ENCODE results near the gene TMEM86B.

The TMEM86B gene

DNA sequence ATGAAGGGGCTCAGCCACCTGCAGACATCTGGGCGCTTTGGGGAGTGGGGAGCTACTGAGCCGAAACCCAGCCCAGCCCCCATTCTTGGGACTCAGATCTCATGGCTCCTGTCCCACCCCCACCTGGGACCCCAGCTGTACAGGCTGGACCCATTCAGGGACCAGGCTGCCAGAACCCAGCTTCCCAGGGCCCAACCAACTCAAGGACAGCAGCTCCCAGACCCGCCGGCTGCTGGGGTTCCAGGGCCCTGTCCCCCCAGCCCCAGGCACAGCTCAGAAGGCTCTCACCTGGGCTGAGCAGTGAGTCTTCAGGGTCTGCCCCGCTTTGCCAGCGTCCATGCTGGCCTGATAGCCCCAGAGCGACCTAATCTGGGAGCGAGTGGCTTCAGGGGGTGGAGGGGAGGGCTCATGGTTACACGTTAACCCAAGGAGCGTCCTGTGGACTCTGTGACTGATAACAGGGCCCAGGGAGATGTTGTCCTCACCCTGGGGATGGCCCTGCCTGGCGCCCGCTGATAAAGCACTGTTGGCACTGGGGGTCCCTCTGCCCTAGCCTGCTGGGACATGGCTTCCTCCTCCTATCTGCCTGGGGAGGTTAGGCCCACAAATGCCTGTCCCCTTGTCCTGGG lies at the start of gene TMEM86B:
Gene TMEM86B, minus strand, starts transcription at position 361 of the 629 bp plus-strand sequence. Its CDS starts 22 bp downstream, at position 339.
- no peak for DNase-seq

DNA sequence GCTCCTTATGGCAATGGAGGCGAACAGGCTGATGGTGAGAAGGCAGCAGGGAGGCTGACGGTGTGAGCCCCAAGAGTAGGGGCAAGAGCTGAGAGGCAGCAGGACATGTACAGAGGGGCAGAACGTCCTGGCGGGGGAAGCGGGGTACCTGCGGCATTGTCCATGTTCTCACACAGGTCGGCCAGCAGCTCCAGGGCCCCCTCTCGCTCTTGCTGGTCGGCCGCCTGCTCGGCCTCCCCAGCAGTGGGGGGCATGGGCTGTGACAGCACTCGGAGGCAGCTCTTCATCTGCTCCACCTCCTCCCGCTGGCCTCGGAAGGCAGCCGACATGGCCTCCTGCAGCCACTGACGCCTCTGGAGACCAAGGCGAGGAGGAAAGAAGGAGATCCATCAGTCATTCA lies 48.9 kb upstream of the TMEM86B start:
- no peak for DNase-seq

GRCh38 chr19:55276720-55277430 lies 48.3 kb upstream of the TMEM86B start:
- DNase-seq = no peak

DNA sequence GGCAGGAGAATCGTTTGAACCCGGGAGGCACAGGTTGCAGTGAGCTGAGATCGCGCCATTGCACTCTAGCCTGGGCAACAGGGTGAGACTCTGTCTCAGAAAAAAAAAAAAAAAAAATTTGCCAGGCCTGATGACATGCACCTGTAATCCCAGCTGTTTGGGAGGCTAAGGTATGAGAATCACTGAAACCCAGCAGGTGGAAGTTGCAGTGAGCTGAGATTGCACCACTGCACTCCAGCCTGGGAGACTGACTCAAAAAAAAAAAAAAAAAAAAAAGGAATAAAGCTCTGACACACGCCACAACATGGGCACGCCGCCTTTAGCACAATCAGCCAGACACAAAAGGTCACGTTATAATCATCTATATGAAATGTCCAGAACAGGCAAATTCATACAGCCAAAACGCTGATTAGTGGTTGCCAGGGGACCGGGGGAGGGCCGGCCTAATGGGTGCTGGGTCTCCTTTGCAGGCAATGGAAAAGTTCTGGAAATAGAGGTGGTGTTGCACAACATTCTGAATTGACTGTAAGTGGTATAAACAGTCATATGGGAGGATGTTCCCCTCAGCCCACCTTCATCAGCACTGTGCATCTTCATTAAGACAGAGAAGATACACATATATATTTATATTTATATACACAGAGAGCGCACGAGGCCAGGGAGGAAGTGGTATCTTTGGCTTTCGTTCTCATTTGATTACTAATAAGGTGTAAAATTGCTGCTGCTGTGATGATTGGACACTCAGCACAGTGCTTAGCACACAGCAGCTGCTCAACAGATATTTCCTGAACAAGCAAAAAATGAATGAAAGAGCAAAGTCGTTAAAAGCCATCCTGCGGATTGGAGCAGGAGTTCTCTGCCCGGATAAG lies 47.5 kb upstream of the TMEM86B start:
- DNase-seq = no peak

DNA sequence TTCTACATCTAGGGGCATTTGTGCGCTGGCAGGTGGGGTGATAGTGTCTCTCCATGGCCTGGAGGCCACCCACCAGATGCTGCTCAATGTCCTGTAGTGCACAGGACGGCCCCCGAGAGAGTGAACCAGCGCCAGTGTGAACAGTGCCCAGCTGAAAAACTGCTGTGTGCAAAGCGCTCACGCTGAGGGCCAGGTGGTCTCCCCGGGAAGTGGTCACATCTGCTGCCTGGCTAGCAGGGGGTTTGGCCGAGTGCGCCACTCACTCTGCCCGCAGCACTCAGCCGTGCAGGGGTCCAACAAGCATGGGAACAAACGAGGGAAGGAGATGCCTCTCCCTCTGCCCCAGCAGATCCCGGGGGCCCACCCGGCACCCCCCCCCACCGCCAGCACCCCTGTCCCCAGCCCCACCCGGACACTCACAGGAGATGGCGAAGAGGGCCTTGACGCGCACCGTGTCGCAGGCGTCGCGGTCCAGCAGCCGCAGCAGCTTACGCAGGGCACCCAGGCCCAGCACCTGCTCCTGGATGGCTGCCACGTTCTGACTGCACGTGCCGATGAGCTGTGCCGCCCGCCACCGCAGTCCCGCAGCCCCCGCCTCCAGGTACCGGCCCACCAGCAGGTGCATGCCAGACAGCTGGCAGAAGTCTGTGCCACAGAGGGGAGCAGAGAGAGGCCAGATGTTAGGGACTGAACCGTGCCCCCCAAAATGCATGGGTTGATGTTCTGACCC lies 45.6 kb upstream of the TMEM86B start:
- no peak for DNase-seq

DNA sequence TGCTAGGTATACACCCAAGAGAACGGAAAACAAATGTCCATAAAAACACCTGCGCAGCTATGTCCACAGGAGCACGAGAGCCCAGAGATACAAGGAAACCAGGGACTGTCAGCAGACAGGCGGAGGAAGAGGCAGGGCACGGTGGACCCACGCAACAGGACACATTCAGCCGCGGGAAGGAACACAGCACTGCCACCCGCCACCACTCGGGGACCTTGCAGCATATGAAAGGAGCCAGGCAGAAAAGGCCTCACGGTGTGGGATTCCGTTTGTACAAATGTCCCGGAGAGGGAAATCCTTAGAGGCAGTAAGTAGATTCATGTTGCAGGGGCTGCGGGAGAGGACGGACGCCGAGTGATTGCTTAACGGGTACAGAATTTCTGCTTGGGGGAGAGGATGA lies 43.6 kb upstream of the TMEM86B start:
- DNase-seq = no peak

DNA sequence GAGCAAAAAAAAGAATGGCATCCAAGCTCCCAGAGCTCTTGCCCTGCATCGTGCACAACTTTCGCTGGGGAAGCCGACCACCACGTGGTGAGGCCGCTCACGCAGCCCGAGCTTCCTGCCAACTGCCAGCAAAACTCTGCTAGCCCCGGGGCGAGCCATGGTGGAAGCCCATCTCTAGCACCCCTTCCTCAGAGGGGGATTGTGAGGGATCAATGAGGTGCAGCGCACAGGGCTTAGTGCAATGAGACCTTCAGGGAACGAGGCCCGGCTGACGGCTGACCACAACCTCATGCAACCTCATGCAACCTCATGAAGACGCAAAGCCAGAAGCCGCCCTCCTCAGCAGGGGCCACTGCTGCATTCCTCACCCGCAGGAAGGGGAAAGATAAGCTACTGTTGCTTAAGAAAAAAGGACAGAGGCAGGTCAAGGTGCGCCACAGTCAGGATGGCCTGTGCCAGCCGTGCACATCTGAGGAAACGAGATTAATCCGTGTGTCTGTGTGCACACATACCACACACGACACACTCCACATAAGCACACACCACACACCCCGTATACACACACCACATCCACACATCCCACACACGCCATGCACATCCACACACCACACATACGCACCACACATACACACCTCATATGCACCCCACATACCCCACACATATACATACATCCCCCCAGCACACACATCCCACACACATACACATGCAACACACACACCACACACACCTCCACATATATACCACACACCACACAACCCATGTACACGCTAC lies 41.8 kb upstream of the TMEM86B start:
- DNase-seq = no peak

DNA sequence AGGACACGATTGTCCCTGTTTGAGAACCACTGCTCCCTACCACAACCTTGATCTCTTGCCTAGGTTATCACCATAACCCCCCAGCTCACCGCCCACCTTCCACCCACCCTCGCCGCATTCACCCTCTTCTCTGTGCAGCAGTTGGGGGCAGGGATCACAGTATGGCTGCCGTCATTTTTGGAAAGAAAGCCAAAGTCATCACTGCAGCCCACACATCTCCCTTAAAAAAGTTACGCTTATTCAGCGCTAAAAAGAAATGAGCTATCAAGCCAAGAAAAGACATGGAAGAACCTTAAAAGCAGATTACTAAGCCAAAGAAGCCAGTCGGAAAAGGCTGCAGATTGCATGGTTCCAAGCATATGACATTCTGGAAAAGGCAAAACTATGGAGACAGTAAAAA lies 40.7 kb upstream of the TMEM86B start:
- DNase-seq = no peak

- no peak for DNase-seq
Observed at GRCh38 chr19:55266840-55267239, 38.3 kb upstream of the TMEM86B start.

GRCh38 chr19:55266404-55266803 lies 37.8 kb upstream of the TMEM86B start:
- DNase-seq = no peak

DNA sequence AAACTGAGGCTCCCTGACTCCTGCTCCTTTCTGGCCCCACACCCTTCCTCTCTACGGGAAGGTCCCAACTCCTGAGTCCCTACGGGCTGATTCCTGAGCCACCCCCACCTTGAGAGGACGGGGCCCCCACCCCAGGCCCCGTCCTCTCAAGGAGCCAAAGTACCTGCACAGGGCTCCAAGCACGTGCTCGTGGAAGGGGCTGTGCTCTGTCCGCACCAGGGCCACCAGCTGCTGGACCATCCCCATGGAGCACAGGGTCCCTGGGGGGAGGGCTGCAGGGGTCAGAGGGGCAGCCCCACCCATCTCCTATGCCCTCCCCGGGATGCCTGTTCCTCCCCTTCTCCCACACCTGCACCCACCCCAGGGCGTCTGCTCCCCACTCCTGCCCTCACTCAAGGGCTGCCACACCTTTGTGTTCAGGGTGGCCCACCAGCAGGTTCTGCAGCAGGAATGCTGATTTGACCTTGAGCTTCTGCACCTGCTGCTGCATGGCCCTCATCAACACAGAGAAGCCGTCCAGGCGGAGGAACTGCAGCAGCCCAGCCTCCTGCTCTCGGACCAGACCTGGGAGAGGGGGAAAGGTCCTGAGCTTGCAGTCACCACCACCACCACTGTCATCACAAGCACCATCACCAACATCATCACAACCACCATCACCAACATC lies 37.3 kb upstream of the TMEM86B start:
- no peak for DNase-seq

DNA sequence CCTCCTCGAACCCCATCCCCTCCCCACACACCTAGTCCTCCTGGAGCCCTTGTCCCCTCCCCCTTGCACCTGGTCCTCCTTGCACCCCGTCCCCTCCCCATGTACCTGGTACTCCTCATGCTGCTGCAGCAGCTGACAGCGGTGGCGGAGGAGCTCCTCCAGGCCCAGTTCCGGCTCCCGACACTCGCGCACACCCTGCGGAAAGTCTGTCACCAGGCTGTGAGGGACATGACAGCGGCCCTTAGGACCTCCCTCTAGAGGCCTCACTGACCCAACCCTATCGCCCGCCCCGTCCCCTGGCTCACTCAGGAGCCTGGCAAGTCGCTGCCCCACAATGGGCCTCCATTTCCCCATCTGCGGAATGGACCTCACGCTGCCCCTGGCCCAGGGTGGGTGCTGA lies 36.6 kb upstream of the TMEM86B start:
- DNase-seq = no peak

DNA sequence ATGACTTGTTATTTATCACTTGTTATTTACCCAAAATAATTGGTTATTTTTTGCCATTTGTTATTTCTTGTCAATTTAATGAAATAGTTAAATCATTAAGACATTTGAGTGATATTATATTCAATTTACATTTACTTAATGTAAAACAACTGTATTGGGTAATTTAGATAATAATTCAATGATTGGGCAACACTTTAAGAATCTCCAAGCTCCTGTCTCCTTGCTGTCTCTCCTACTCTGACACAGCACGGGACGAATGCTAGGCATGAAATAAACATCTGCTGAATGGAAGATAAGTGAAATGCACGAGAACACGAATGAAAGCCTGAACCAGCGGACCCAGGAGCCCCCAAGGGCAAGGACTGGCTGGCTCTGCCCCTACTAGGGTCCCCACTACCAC lies 36.0 kb upstream of the TMEM86B start:
- DNase-seq = no peak

DNA sequence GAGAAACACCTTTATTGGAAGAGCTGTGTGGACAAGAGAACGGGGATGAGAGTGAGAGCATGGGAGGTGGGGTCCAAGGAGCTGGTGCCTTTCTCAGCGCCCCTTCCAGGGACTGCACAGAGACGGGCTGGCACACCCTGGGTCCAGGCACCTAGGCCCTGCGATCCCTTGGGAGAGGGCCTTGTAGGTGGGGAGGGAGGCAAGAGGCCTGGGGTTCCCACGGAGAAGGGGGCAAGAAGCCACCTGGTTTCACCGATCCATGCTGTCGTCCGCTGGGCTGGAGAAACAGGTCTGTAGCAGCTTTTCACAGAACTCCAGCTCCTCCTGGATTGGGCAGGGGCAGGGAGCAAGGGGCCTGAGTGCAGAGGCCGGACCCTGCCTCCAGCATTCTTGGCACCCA lies 33.8 kb upstream of the TMEM86B start:
- no peak for DNase-seq

DNA sequence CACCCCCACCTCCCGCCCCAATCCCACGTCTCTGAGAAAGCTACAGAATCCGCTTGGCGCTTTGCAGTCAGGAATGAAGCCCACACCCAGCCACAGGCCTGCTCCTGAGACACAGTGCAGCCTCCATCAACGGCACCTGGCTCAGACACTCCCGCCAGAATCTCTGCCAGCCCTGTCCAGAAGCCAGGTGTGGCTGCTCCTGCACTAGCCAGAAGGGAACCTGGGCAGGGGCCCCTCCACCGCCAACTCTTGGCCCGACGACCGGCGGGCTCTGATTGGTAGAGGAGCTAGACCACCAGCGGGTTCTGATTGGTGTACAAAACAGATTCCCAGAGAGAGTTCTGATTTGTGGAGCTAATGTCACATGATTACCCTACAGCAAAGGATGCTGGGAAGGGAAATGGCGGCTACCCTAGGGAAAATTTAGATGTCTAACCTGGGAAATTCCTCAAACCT lies 33.1 kb upstream of the TMEM86B start:
- no peak for DNase-seq

DNA sequence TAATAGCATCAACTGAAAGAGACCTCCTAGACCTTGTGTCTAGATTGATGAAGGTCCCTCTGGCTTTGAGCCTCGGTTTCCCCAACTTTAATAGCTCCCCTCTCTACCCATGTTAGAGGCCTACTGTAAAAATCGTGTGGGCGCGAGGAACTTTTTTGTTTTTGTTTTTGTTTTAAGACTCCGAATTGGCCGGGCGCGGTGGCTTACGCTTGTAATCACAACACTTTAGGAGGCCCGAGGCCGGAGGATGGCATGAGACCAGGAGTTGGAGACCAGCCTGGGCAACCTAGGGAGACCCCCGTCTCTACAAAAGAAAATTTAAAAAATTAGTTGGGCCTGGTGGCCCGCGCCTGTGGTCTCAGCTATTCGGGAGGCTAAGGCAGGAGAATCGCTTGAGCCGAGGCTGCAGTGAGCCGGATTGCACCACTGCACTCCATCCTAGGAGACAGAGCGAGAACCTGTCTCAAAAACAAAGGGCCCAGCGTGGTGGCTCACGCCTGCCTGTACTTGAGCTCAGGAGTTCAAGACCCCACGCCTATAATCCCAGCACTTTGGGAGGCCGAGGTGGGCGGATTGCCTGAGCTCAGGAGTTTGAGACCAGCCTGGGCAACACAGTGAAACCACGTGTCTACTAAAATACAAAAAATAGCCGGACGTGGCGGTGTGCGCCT lies 31.1 kb upstream of the TMEM86B start:
- no peak for DNase-seq

DNA sequence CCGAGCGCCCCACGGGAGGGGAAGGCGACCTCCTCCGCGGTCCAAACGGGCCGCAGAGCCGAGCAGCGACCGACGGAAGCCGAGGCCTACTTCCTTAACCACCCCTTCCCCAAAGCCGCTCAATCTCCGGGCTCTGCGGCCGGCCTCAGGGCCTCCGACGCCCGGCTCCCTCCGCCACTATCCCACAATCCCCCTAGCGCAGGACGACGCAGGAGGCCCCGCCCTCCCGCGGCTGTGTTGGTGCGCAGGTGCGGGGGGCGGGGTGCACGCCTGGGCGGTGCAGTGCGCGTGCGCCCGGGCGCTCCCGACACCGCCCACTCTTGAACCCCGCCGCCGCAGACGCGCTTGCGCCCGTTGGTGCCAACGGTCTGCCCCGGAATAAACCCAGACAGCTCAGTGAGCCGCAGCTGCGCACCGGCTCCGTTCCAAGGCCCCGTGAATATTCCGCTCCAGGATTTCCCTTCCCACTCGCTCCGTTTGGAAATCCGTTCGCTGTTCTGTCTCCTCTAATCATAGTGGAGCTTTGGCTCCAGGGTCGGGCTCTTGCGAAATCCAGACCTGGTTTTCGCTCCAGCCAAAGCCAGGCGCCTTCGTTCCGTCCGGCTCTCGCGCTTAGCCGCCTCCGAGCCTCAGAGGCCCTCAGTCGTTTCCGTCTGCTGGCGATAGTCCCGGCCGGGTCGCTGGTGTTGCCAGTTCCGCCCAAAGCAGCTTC lies 30.4 kb upstream of the TMEM86B start, which contains the start of gene PPP6R1:
Gene PPP6R1, minus strand, starts transcription at position 190 of the 712 bp plus-strand sequence. CDS start 11,914 bp downstream, outside the sequence.
- DNase-seq = peak; percentile 97

DNA sequence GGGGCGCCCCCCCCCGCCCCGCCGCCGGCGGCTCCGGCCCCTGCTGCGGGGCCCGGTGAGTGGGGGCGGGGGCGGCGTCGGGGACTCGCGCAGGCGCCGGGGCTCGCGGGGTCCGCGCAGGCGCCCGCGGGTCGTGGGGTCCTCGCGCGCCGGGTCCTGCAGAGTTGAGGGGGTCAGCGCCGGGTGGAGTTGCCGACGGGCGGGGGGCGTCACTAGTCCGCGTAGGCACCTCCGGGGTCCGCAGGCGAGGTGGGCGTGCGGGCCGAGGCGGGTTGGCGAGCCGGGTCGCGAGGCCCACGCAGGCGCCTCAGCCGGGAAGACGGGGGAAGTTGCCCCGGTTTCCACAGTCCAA lies 29.9 kb upstream of the TMEM86B start:
- no peak for DNase-seq

DNA sequence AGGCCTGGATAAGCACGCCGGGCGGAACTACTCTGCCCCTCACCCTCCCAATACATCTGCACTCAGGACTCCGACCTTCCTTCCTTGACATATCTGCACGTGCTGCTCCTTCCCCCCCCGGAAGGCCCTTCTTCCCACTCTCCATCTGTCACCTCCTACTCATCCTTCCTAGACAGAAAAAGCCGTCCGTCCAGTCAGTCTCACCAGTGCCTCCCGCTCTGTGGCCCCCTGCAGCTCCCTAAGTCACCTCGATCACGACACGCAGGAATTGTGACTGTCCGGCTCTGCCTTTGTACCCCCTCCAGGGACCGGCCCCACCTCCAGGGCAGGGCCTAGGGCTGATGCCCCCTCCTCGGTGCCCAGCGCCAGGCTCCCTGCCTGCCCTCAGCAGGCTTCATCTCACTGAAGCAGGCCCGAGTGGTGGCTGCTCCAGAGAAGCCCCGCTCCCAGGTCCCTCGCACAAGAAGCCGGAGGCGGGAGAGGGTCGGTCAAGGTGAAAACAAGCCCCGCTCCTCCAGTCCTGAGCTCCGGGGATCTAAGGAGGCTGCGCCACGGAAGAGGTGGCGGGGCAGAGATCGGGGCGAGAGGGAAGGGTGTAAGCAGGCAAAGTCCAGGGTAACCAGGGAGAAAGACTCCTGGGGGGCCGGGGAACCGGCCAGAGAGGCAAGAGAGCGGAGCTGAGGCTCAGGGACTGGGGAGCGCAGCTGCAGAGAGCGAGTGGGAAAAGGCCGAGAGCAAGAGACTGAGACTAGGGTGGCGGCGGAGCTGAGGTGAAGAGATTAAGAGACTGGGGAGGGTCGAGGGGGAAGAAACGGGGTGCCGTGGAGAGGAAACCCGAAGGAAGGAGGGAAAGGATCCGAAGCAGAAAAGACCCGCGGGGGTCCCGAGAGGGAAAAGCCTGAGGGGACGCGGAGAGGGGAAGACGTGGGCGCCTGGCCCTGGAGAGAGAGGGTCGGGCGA lies 29.2 kb upstream of the TMEM86B start:
- no peak for DNase-seq

Data from GOT3 (cell line).